Measurements from ENCODE around the gene DYNLRB1.

Gene DYNLRB1

GRCh38 chr20:34585019-34585418, 68.8 kb downstream of the DYNLRB1 start:
- Mint-ChIP-seq H3K27ac (no peak overlapping the region), H3K4me3 (no peak overlapping the region), H3K36me3 (ENCODE audit: insufficient read depth) (peaks cover 21% of the 10 kb centered on the region), H3K27me3 (no peaks in the 10 kb centered on the region), H3K4me1 (ENCODE audit: low read depth in 2 of 2) (peaks cover 7 to 11% of the 10 kb centered on the region in 2 donors), H3K9me3 (no peaks in the 10 kb centered on the region)
- no peak for DNase-seq
- no peak for ATAC-seq (replicated peaks)

- ATAC-seq (replicated peaks) (no peak), DNase-seq (no peak)
- H3K9me3 Mint-ChIP-seq, result no peaks in the 10 kb centered on the region
- H3K27ac Mint-ChIP-seq, result no peak overlapping the region
- no peaks in the 10 kb centered on the region for H3K4me1 Mint-ChIP-seq (ENCODE audit: low read depth in 2 of 2)
- H3K4me3 Mint-ChIP-seq, result no peak overlapping the region
- peaks cover 19% of the 10 kb centered on the region for H3K36me3 Mint-ChIP-seq (ENCODE audit: insufficient read depth)
- H3K27me3 Mint-ChIP-seq, result no peaks in the 10 kb centered on the region
These were observed 70.4 kb downstream of the DYNLRB1 start for GRCh38 chr20:34586488-34587163.

All from effector memory CD8-positive, alpha-beta T cell (primary cell).